Liver (tissue), 9 donors: ENCODE data around the gene POU3F1. TPM values are rescaled to one million over a fixed set of nuclear protein-coding genes. Genes with fewer than 3 reads are reported as not detected.
A peak's percentile ranks its signal among the peaks of the same experiment; 100 is the strongest.

Source experiments
- DNase-seq: peaks from one replicate; pipeline ENCODE4 v3.0.0-alpha.2; 2017; ENCODE audit warnings: low spot score
- H3K27ac ChIP-seq, 2 donors: one replicate each; pipeline ENCODE4 v1.7.0; 2013; ENCODE audit warnings: inconsistent platforms in 2 of 2, low read length in 2 of 2, control low read depth in 1 of 2, low read depth in 1 of 2, mild to moderate bottlenecking in 1 of 2
- H3K27me3 ChIP-seq, 4 donors: one replicate each; pipeline versions ENCODE4 v1.6.1 to v1.7.0; 2013; ENCODE audit warnings: low read length in 3 of 4, inconsistent platforms in 1 of 4, mild to moderate bottlenecking in 1 of 4, moderate library complexity in 1 of 4; ENCODE audit not compliant: control insufficient read depth in 4 of 4, insufficient read depth in 4 of 4
- H3K36me3 ChIP-seq, 4 donors: one replicate each; pipeline versions ENCODE4 v1.6.1 to v1.7.0; 2013; ENCODE audit warnings: low read length in 3 of 4, mild to moderate bottlenecking in 3 of 4, low read depth in 1 of 4, moderate library complexity in 1 of 4; ENCODE audit not compliant: control insufficient read depth in 4 of 4, insufficient read depth in 3 of 4
- H3K4me1 ChIP-seq, 4 donors: one replicate each; pipeline versions ENCODE4 v1.6.1 to v1.7.0; 2013; ENCODE audit warnings: low read length in 3 of 4, mild to moderate bottlenecking in 3 of 4, moderate library complexity in 1 of 4; ENCODE audit not compliant: control insufficient read depth in 4 of 4, insufficient read depth in 4 of 4
- H3K4me3 ChIP-seq, 3 donors: one replicate each; pipeline versions ENCODE4 v1.6.1 to v1.7.0; 2013; ENCODE audit warnings: low read length in 3 of 3, control low read depth in 1 of 3, low read depth in 1 of 3, mild to moderate bottlenecking in 1 of 3
- H3K9ac ChIP-seq, 2 donors: one replicate each; pipeline ENCODE4 v1.7.0; 2013; ENCODE audit warnings: low read length in 2 of 2, mild to moderate bottlenecking in 2 of 2, moderate library complexity in 2 of 2, control low read depth in 1 of 2, low read depth in 1 of 2
- H3K9me3 ChIP-seq, 4 donors: one replicate each; pipeline versions ENCODE4 v1.6.1 to v1.7.0; 2013; ENCODE audit warnings: low read length in 3 of 4; ENCODE audit not compliant: control insufficient read depth in 4 of 4
- ATF3 ChIP-seq: IDR thresholded peaks from 2 replicates; pipeline ENCODE4 v1.6.1; 2016; ENCODE audit warnings: antibody characterized with exemption
- EGR1 ChIP-seq, 2 donors: IDR thresholded peaks; 2 replicates each; pipeline ENCODE4 v1.6.1; 2016 to 2018; ENCODE audit warnings: antibody characterized with exemption in 2 of 2, low read depth in 2 of 2
- FOXA1 ChIP-seq: IDR thresholded peaks from 2 replicates; pipeline ENCODE4 v1.6.1; 2016; ENCODE audit warnings: antibody characterized with exemption
- FOXA2 ChIP-seq: IDR thresholded peaks from 2 replicates; pipeline ENCODE4 v1.6.1; 2016; ENCODE audit warnings: antibody characterized with exemption
- JUND ChIP-seq, 2 donors: IDR thresholded peaks; 2 replicates each; pipeline ENCODE4 v1.6.1; 2016; ENCODE audit warnings: antibody characterized with exemption in 2 of 2
- NR2F2 ChIP-seq: IDR thresholded peaks from 2 replicates; pipeline ENCODE4 v1.6.1; 2016; ENCODE audit warnings: antibody characterized with exemption
- RAD21 ChIP-seq, 2 donors: IDR thresholded peaks; 2 replicates each; pipeline ENCODE4 v1.6.1; 2016; ENCODE audit warnings: antibody characterized with exemption in 2 of 2, mild to moderate bottlenecking in 2 of 2
- REST ChIP-seq: IDR thresholded peaks from 2 replicates; pipeline ENCODE4 v1.6.1; 2016; ENCODE audit warnings: antibody characterized with exemption, mild to moderate bottlenecking
- SP1 ChIP-seq: IDR thresholded peaks from 2 replicates; pipeline ENCODE4 v1.6.1; 2018; ENCODE audit warnings: antibody characterized with exemption, mild to moderate bottlenecking
- TAF1 ChIP-seq: conservative IDR thresholded peaks from 2 replicates; pipeline ENCODE4 v1.6.1; 2016; ENCODE audit warnings: antibody characterized with exemption, mild to moderate bottlenecking
- WGBS: extraction: QIAGEN DNeasy Blood & Tissue Kit; methylation state at CpG from one replicate; pipeline ENCODE4 v1.1.7; 2013; 5-methylcytosine and 5-hydroxymethylcytosine counted together
- polyA plus RNA-seq, 2 donors: library from polyadenylated mRNA; stranded (reverse) in 1 of 2; unstranded in 1 of 2; fragments of 200-250 nt in 1 of 2; fragments of >200 nt in 1 of 2; fragmentation: Nextera tagmentation in 1 of 2; extraction: Ambion mirVana in 1 of 2; gene quantifications; one replicate each; pipeline versions ENCODE4 v1.2.1 to v1.2.3, GENCODE V29; 2013 to 2015
- total RNA-seq, 2 donors: library from RNA; depleted of rRNA; stranded (reverse); fragments of >200 nt; gene quantifications; one replicate each; pipeline ENCODE4 v1.2.3, GENCODE V29; 2014
- donor health status: healthy.
- donor health status: healthy.
- donor health status: healthy.
- donor health status: healthy.
- donor health status: healthy.

Gene POU3F1
- total and polyA plus RNA-seq, 4 donors, result not detected

GRCh38 chr1:38076038-38076437, 29.4 kb upstream of the POU3F1 start:
- TF ChIP-seq REST, result peak; percentile 98
- no peak for TF ChIP-seq SP1
- no peaks in the 10 kb centered on the region for H3K27me3 ChIP-seq
- DNase-seq, result no peak

GRCh38 chr1:38075191-38075590, 28.6 kb upstream of the POU3F1 start:
- Histone ChIP-seq H3K27me3 (no peaks in the 10 kb centered on the region), H3K4me1 (no peaks in the 10 kb centered on the region), H3K27ac (no peak overlapping the region), H3K9ac (no peak overlapping the region), H3K9me3 (no peaks in the 10 kb centered on the region), H3K4me3 (no peak overlapping the region), H3K36me3 (no peaks in the 10 kb centered on the region)
- 90% methylated on average over 5 of the region's 5 CpGs for WGBS
- DNase-seq, result no peak
- TF ChIP-seq JUND (IDR thresholded peaks at IDR 0.05), result no peak

More at GRCh38 chr1:38076038-38076437, 29.4 kb upstream of the POU3F1 start:
- no peaks in the 10 kb centered on the region for H3K36me3 ChIP-seq
- H3K4me3 ChIP-seq, result no peak overlapping the region
- H3K4me1 ChIP-seq, result no peaks in the 10 kb centered on the region
- no peak overlapping the region for H3K9ac ChIP-seq
- H3K27ac ChIP-seq, result no peak overlapping the region
- WGBS, result 41% methylated on average over 6 of the region's 6 CpGs
- H3K9me3 ChIP-seq, result no peaks in the 10 kb centered on the region

- no peaks in the 10 kb centered on the region for H3K4me1 ChIP-seq
- H3K9me3 ChIP-seq, result no peaks in the 10 kb centered on the region
- no peak overlapping the region for H3K9ac ChIP-seq
- DNase-seq, result no peak
- H3K36me3 ChIP-seq, result no peaks in the 10 kb centered on the region
- no peak overlapping the region for H3K27ac ChIP-seq
- TF ChIP-seq RAD21 (IDR thresholded peaks at IDR 0.05), result no peak
- no peak for TF ChIP-seq EGR1 (IDR thresholded peaks at IDR 0.05; ENCODE audit: low read depth in 2 of 2)
- no peak for TF ChIP-seq JUND (IDR thresholded peaks at IDR 0.05)
- no peak for TF ChIP-seq FOXA2
- TF ChIP-seq ATF3, result no peak
- TF ChIP-seq FOXA1, result no peak
- no peak for TF ChIP-seq SP1
- no peak for TF ChIP-seq NR2F2
- no peak for TF ChIP-seq TAF1
- H3K27me3 ChIP-seq, result no peaks in the 10 kb centered on the region
- 94% methylated on average over 4 of the region's 4 CpGs for WGBS
- H3K4me3 ChIP-seq, result no peak overlapping the region
Observed at GRCh38 chr1:38074302-38074677, 27.7 kb upstream of the POU3F1 start.
